PFSK-1 (cell line): ENCODE measurements around the gene HIGD2A.

Source experiments
- POLR2AphosphoS5 ChIP-seq: IDR thresholded peaks from 2 replicates; pipeline ENCODE4 v1.6.1; 2012; ENCODE audit warnings: low read depth, mild to moderate bottlenecking, control low read depth, low read length, moderate library complexity
- REST ChIP-seq, 2 experiments: IDR thresholded peaks; 2 replicates each; pipeline versions ENCODE4 v1.6.1 to v1.8.0; 2011 to 2012; ENCODE audit warnings: low read depth in 2 of 2, low read length in 2 of 2, control low read depth in 1 of 2, inconsistent platforms in 1 of 2, mild to moderate bottlenecking in 1 of 2, moderate library complexity in 1 of 2; ENCODE audit not compliant: insufficient read depth in 1 of 2

- TF ChIP-seq POLR2AphosphoS5 (no peak), REST (IDR thresholded peaks at IDR 0.05; ENCODE audit: insufficient read depth in 1 of 2, low read depth in 2 of 2, low read length in 2 of 2) (no peak)
Observed at GRCh38 chr5:176341325-176342157, 47.0 kb upstream of the HIGD2A start.
